CD4-positive, alpha-beta T cell treated with Interleukin-17A for 4 hours (primary cell): ENCODE measurements around the gene SLC35A4.

Experiments used
- DNase-seq: peaks from one replicate; pipeline ENCODE4 v3.0.0-alpha.2; 2020; ENCODE audit warnings: mixed read lengths

SLC35A4 gene

GRCh38 chr5:140564196-140565023 lies at the start of gene SLC35A4, which contains the start of gene APBB3:
Gene SLC35A4 (plus strand): TSS chr5:140564828. CDS start chr5:140567170, 2,342 bp downstream.
Gene APBB3 (minus strand): TSS chr5:140564598. CDS start chr5:140564245, 353 bp downstream.
- peak; percentile 96 for DNase-seq

- no peak for DNase-seq
Measured at GRCh38 chr5:140524003-140524402, 40.6 kb upstream of the SLC35A4 start.

- no peak for DNase-seq
Measured at GRCh38 chr5:140540227-140540626, 24.4 kb upstream of the SLC35A4 start.

- no peak for DNase-seq
Measured at GRCh38 chr5:140542972-140543371, 21.7 kb upstream of the SLC35A4 start.

- DNase-seq, result no peak
Measured at GRCh38 chr5:140544986-140545385, 19.6 kb upstream of the SLC35A4 start.

GRCh38 chr5:140545606-140546005 lies 19.0 kb upstream of the SLC35A4 start:
- DNase-seq, result no peak

- no peak for DNase-seq
Measured at GRCh38 chr5:140546851-140547507, 17.6 kb upstream of the SLC35A4 start.

- DNase-seq, result peak; percentile 90
Measured at GRCh38 chr5:140547508-140548299, 16.9 kb upstream of the SLC35A4 start, which contains the start of gene EIF4EBP3. Gene EIF4EBP3 (plus strand): TSS chr5:140547662. CDS start chr5:140547738, 76 bp downstream.

GRCh38 chr5:140548300-140548688 lies 16.3 kb upstream of the SLC35A4 start:
- no peak for DNase-seq

GRCh38 chr5:140548791-140549190 lies 15.8 kb upstream of the SLC35A4 start:
- DNase-seq, result no peak

- DNase-seq, result peak; percentile 38
Measured at GRCh38 chr5:140549237-140550144, 15.1 kb upstream of the SLC35A4 start.

- no peak for DNase-seq
Measured at GRCh38 chr5:140550147-140551079, 14.2 kb upstream of the SLC35A4 start.

GRCh38 chr5:140551872-140552271 lies 12.8 kb upstream of the SLC35A4 start:
- DNase-seq, result no peak

- no peak for DNase-seq
Measured at GRCh38 chr5:140553657-140554056, 11.0 kb upstream of the SLC35A4 start.

- no peak for DNase-seq
Measured at GRCh38 chr5:140554454-140554853, 10.2 kb upstream of the SLC35A4 start.

- no peak for DNase-seq
Measured at GRCh38 chr5:140555747-140556312, 8.8 kb upstream of the SLC35A4 start.

- DNase-seq, result no peak
Measured at GRCh38 chr5:140556438-140556837, 8.2 kb upstream of the SLC35A4 start.

GRCh38 chr5:140557136-140557805 lies 7.4 kb upstream of the SLC35A4 start, which contains the start of gene SRA1:
Gene SRA1 (minus strand): TSS chr5:140557473. CDS start chr5:140557452, 21 bp downstream.
- peak; percentile 86 for DNase-seq

GRCh38 chr5:140557965-140558364 lies 6.7 kb upstream of the SLC35A4 start:
- DNase-seq, result no peak

GRCh38 chr5:140558542-140558941 lies 6.1 kb upstream of the SLC35A4 start:
- no peak for DNase-seq
